Endodermal cell (in vitro differentiated cells): Measurements from ENCODE around the gene KRTAP15-1. TPM values are rescaled to one million over a fixed set of nuclear protein-coding genes. Genes with fewer than 3 reads are reported as not detected.

Experiments used
- DNase-seq: peaks from one replicate; pipeline ENCODE4 v3.0.0-alpha.2; 2017
- H3K27ac ChIP-seq: 2 replicates; pipeline ENCODE4 v1.5.1; 2013; ENCODE audit warnings: mild to moderate bottlenecking, low read depth, low read length, moderate library complexity
- H3K27me3 ChIP-seq: 2 replicates; pipeline ENCODE4 v1.6.1; 2013; ENCODE audit warnings: mild to moderate bottlenecking, low read length, moderate library complexity; ENCODE audit not compliant: insufficient read depth, control insufficient read depth, poor library complexity, severe bottlenecking
- H3K36me3 ChIP-seq: 2 replicates; pipeline ENCODE4 v1.7.0; 2013; ENCODE audit warnings: mild to moderate bottlenecking, low read length, moderate library complexity; ENCODE audit not compliant: control insufficient read depth, insufficient read depth
- H3K4me1 ChIP-seq: one replicate; pipeline ENCODE4 v1.7.0; 2013; ENCODE audit warnings: low read length; ENCODE audit not compliant: control insufficient read depth, insufficient read depth
- H3K4me3 ChIP-seq: 2 replicates; pipeline ENCODE4 v1.5.1; 2013; ENCODE audit warnings: mild to moderate bottlenecking, low read length, moderate library complexity
- H3K9ac ChIP-seq: 2 replicates; pipeline ENCODE4 v1.6.1; 2013; ENCODE audit warnings: mild to moderate bottlenecking, low read length, moderate library complexity; ENCODE audit not compliant: poor library complexity, severe bottlenecking; ENCODE audit errors: extremely low read depth
- H3K9me3 ChIP-seq: 2 replicates; pipeline ENCODE4 v1.6.1; 2013; ENCODE audit warnings: mild to moderate bottlenecking, low read length, moderate library complexity; ENCODE audit not compliant: control insufficient read depth
- H3K27ac Mint-ChIP-seq: 2 replicates; pipeline ENCODE4 v1.8.0; 2020; ENCODE audit warnings: mixed read lengths
- H3K27me3 Mint-ChIP-seq: 2 replicates; pipeline ENCODE4 v1.8.0; 2021; ENCODE audit warnings: mild to moderate bottlenecking, mixed read lengths; ENCODE audit not compliant: insufficient read depth
- H3K36me3 Mint-ChIP-seq: 2 replicates; pipeline ENCODE4 v1.8.0; 2020; ENCODE audit warnings: low read depth, mixed read lengths
- H3K4me1 Mint-ChIP-seq: 2 replicates; pipeline ENCODE4 v1.8.0; 2020; ENCODE audit warnings: mixed read lengths
- H3K4me3 Mint-ChIP-seq: 2 replicates; pipeline ENCODE4 v1.8.0; 2020; ENCODE audit warnings: mild to moderate bottlenecking, moderate library complexity, mixed read lengths
- H3K9me3 Mint-ChIP-seq: 2 replicates; pipeline ENCODE4 v1.8.0; 2020; ENCODE audit warnings: mild to moderate bottlenecking, mixed read lengths
- CTCF ChIP-seq: fragments of 200-600 bp; sonication (generic); conservative IDR thresholded peaks from 2 replicates; pipeline ENCODE4 v1.5.0; 2021; ENCODE audit warnings: antibody characterized with exemption, mild to moderate bottlenecking
- WGBS, 2 experiments: methylation state at CpG; one replicate each; pipeline versions ENCODE4 v1.1.5 to v1.1.7; 2013; ENCODE audit warnings: missing lambda C conversion rate in 2 of 2, mixed read lengths in 1 of 2; ENCODE audit not compliant: insufficient coverage in 1 of 2, insufficient read length in 1 of 2; 5-methylcytosine and 5-hydroxymethylcytosine counted together
- total RNA-seq, 2 donors: library from RNA; stranded (reverse); fragmentation: NEBNext Ultra II Directional in 1 of 2; extraction: Animal tissue kit (Norgen Biotek cat#: 25700) in 1 of 2; gene quantifications; 2 replicates in 1 of 2; 3 replicates in 1 of 2; pipeline ENCODE4 v1.2.1, GENCODE V29; 2021

Gene KRTAP15-1
- total RNA-seq, 2 donors from 2014 or later, result not detected

DNA sequence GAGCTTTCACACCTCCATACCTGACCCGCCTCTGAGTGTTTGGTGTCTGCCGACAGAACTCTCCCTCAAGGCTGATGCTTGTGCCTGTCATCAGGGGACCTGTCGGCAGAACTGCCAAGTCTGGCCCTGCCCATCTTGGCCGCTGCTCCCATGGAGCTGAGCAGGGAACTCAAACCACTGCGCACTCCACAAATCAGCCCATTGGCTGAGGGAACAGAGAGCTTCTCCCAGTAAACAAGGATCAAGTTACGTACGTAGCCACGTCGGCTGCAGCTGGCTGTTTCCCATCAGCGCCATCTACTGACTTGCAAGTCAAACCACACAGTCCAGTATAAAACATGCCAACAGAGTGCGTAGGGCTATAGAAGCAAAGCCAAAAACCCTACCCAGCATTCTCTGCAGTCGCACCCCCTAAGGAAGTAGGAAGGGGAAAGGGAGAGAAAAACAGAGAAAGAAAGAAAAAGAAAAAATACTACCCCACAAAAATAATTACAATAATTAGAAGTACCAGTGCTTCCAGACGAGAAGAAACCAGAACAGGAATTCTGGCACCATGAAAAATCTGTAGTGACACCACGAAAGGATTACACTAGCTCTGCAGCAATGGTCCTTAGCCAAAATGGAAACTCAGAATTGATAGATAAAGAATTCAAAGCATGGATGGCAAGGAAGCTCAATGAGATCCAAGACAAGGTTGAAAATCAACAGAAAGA is 31.1 kb upstream of the KRTAP15-1 start:
- no peaks in the 10 kb centered on the region for H3K36me3 Mint-ChIP-seq
- Histone ChIP-seq H3K9me3 (peaks cover 10% of the 10 kb centered on the region), H3K4me3 (no peak overlapping the region), H3K4me1 (no peaks in the 10 kb centered on the region), H3K9ac (no peak overlapping the region), H3K27me3 (no peaks in the 10 kb centered on the region), H3K27ac (no peak overlapping the region), H3K36me3 (no peaks in the 10 kb centered on the region)
- H3K9me3 Mint-ChIP-seq, result peaks cover 6% of the 10 kb centered on the region
- H3K4me3 Mint-ChIP-seq, result peak overlapping the region; percentile 38
- peaks cover 7% of the 10 kb centered on the region for H3K27me3 Mint-ChIP-seq
- H3K27ac Mint-ChIP-seq, result peak overlapping the region; percentile 69
- WGBS, 2 experiments, result 28 to 73% methylated on average over 3 to 12 of the region's 14 CpGs
- DNase-seq, result peak; percentile 97
- peaks cover 2% of the 10 kb centered on the region for H3K4me1 Mint-ChIP-seq
- peak; percentile 86 for TF ChIP-seq CTCF

- peaks cover 28% of the 10 kb centered on the region for H3K9me3 Mint-ChIP-seq
- no peak for DNase-seq
- peaks cover 8% of the 10 kb centered on the region for H3K27me3 Mint-ChIP-seq
- TF ChIP-seq CTCF, result no peak
- H3K27ac Mint-ChIP-seq, result no peak overlapping the region
- Histone ChIP-seq H3K4me1 (no peaks in the 10 kb centered on the region), H3K36me3 (no peaks in the 10 kb centered on the region), H3K27ac (no peak overlapping the region), H3K9ac (no peak overlapping the region), H3K4me3 (no peak overlapping the region), H3K9me3 (peaks cover 32% of the 10 kb centered on the region), H3K27me3 (no peaks in the 10 kb centered on the region)
- 90 to 96% methylated on average over 4 to 5 of the region's 5 CpGs for WGBS, 2 experiments
- H3K36me3 Mint-ChIP-seq, result no peaks in the 10 kb centered on the region
- H3K4me3 Mint-ChIP-seq, result no peak overlapping the region
- no peaks in the 10 kb centered on the region for H3K4me1 Mint-ChIP-seq
Measured at GRCh38 chr21:30415993-30416392, 24.1 kb upstream of the KRTAP15-1 start.

DNA sequence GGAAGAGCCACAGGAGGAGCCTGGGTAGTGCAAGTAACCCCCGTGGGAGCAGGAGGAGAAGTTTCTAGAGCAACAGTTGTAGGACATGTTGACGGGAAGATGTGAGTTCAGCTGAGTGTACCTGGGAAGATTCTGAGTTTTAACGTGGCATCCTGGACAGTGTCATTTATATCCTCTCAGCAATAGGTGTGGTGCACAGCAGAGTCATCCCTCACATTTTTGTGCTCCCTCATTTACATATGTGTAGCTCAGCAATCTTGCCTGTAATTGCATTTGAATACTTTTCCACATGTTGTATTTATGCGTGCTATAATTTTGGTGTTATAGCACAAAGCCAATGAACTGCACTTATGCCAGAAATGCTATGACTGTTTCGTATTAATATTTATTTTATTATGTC is 14.2 kb upstream of the KRTAP15-1 start, which contains the start of gene KRTAP13-3:
Gene KRTAP13-3, minus strand, starts transcription at position 101 of the 400 bp plus-strand sequence. Its CDS starts 14 bp downstream, at position 87.
- Histone ChIP-seq H3K9me3 (peaks cover 10% of the 10 kb centered on the region), H3K27ac (peak within 1 kb of the TSS; percentile 14), H3K27me3 (no peaks in the 10 kb centered on the region), H3K4me3 (no peak within 1 kb of the TSS), H3K4me1 (no peaks in the 10 kb centered on the region), H3K9ac (no peak within 1 kb of the TSS), H3K36me3 (no peaks in the 10 kb centered on the region)
- 92 to 93% methylated on average over 3 to 5 of the region's 5 CpGs for WGBS, 2 experiments
- Mint-ChIP-seq H3K9me3 (peaks cover 3% of the 10 kb centered on the region), H3K4me1 (peaks cover 3% of the 10 kb centered on the region), H3K4me3 (no peak within 1 kb of the TSS), H3K27ac (no peak within 1 kb of the TSS), H3K36me3 (no peaks in the 10 kb centered on the region), H3K27me3 (no peaks in the 10 kb centered on the region)
- no peak for DNase-seq
- TF ChIP-seq CTCF, result no peak
